HL-60/S4 treated with retinoic acid at 250 ng/mL for 4 days and 3 days (cell line): Measurements from ENCODE around the gene EHBP1L1.

Experiments
- in situ Hi-C: fragments of 300-500 bp; cut with MboI; formaldehyde crosslinking; loops from 2 replicates; pipeline ENCODE4 v1.7.0; 2022; ENCODE audit warnings: low sequenced_read_pairs

EHBP1L1 gene

DNA sequence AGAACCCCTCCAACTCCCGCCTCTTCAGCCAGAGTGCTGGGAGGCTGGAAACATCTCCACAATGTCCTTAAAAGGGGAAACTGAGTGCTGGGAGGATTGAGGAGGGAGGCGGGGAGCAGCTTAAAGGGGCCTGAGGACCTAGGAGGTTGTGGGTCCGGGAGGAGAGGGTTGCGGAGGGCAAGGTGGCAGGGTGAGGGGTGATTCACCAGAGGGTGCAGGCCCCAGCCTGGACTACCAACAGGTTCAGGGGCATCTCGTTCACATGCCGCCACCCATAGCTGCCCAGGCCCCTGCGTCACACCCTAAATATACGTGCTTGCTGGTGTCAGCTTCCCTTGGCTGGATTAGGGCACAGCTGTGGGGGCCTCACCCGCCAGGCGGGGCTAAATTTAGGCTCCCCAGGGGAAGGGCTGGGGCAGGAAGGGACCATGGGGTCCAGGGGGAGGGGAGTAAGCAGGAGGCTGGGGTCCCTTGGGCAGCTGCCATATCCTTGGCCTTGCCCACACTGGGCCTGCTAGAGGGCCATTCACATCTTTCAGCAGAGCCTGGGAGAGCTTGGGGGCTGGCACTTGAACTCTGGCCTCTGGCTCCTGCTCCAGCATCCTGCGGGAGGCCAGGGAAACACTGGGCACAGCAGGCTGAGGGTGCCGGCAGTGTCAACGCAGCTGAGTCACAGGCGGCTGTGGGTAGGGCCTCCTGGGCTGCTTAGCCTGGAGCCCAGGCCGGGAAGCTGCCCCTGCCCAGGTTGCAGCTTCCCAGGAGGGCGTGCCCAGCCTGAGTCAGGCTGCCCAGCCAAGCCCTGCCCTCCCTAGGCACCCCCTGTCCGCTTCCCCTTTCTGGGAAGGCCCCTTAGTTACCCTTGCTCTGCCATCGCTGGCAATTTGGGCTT lies 1.3 kb downstream of the EHBP1L1 start:
- in situ Hi-C loops, result no loop called here

GRCh38 chr11:65577756-65578109 lies 1.9 kb downstream of the EHBP1L1 start:
- in situ Hi-C loops, result no loop called here

DNA sequence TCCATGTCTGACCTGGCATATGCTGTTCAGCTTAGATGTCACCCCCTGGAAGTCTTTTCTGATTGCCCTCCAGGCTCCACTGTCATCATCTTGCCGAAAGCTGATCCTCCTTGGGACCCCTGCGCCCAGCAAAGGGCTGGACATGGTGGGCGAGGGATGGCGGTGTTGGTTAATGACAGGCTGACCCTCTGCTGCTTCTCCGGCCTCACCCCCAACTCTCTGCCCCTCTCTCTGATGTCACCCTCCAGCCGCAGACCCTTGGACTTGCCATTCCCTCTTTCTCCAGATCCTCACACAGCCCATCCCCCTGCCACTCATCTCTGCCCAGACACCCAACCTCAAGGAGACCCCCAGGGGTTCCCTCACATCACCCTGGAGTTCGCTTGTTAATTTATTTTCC lies 2.3 kb downstream of the EHBP1L1 start:
- in situ Hi-C loops, result no loop called here

GRCh38 chr11:65578667-65579066 lies 2.8 kb downstream of the EHBP1L1 start:
- in situ Hi-C loops, result no loop called here

- in situ Hi-C loops, result no loop called here
Measured at GRCh38 chr11:65579291-65579690, 3.4 kb downstream of the EHBP1L1 start.

DNA sequence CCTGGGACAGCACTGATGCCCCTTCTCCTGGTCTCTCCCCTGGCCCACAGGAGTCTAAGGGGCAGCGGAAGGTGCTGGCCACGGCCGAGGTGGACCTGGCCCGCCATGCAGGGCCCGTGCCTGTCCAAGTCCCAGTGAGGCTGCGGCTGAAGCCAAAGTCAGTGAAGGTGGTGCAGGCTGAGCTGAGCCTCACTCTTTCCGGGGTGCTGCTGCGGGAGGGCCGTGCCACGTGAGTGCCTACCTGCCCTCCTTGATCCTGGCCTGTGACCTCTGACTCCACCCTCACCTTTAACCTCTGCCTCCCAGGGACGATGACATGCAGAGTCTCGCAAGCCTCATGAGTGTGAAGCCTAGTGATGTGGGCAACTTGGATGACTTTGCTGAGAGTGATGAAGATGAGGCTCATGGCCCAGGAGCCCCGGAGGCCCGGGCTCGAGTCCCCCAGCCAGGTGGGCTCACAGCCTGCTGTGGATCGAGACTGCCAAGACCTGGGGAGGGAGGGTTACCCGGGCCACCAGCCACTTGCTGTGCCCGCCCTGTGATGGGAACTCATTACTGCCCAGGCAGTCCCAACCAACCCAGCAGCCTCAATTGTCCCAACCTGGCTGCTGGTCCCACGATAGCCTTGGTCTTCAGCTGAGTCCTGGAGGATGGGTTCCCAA lies 4.3 kb downstream of the EHBP1L1 start:
- in situ Hi-C loops, result no loop called here

GRCh38 chr11:65580756-65581155 lies 4.9 kb downstream of the EHBP1L1 start:
- in situ Hi-C loops, result no loop called here

DNA sequence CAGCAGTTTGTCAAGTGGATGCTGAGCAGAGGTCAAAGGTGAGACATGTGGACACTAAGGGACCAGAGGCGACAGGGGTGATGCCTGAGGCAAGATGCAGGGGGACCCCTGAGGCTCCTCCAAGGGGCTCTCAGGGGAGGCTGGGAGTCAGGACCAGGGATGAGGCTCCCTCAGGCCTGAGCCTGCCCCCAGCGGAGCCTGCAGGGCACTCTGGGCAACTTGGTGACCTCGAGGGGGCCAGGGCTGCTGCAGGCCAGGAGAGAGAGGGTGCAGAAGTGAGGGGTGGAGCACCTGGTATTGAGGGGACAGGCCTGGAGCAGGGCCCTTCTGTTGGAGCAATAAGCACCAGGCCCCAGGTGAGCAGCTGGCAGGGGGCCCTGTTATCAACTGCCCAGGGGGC lies 6.1 kb downstream of the EHBP1L1 start:
- in situ Hi-C loops, result no loop called here

DNA sequence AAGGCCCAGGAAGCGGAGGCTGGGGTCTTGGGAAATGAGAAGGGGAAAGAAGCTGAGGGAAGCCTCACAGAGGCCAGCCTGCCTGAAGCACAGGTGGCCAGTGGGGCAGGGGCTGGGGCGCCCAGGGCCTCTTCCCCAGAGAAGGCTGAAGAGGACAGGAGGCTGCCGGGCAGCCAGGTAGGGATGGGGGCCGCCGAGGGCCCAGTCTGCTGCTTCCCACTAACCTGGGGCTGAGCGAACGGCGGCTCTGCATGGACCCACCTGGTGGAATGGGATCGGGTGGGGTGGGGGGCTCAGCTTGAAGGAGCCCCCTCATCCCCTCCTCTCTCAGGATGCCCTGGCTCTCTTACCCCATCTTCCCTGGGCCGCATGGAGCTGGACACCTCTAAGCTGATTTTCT lies 7.7 kb downstream of the EHBP1L1 start:
- in situ Hi-C loops, result no loop called here

GRCh38 chr11:65584106-65584505 lies 8.3 kb downstream of the EHBP1L1 start:
- in situ Hi-C loops, result no loop called here

DNA sequence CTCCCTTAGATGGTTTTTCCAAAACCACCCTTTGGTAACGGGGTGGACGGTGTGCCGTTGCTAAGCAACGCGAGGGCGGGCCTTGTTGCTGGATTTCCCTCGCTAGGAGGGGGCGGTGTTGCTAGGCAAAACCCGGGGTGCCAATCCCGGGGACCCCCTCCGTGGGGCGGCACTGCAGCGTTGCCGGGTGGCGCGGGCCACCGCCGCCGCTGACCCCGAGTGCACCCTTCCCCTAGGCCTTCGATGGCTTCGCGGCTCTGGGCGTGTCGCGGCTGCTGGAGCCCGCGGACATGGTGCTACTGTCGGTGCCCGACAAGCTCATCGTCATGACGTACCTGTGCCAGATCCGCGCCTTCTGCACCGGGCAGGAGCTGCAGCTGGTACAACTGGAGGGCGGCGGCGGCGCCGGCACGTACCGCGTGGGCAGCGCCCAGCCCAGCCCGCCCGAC lies 8.9 kb downstream of the EHBP1L1 start:
- in situ Hi-C loops, result no loop called here

- in situ Hi-C loops, result no loop called here
Measured at GRCh38 chr11:65585396-65586246, 9.8 kb downstream of the EHBP1L1 start.

- in situ Hi-C loops, result no loop called here
Measured at GRCh38 chr11:65586247-65586630, 10.4 kb downstream of the EHBP1L1 start.

DNA sequence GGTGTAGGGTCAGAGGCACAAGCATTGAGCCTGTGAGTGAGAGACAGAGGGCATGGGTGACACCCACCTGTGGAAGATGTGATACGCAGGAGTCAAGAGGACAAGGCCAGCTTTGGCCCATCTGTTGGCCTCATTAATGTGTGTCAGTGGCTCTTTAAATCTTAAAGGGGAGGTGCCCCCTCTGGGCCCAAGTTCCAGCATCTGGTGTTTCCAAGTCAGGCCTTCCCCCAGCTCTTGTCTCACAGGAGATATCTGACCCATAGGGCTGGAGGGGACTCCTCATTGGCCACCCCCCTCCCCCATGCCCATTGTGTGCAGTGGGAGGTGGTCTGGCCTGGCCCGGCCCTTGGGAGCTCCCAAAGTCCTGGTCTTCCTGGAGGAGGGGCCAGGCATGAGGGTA lies 10.8 kb downstream of the EHBP1L1 start:
- in situ Hi-C loops, result no loop called here

DNA sequence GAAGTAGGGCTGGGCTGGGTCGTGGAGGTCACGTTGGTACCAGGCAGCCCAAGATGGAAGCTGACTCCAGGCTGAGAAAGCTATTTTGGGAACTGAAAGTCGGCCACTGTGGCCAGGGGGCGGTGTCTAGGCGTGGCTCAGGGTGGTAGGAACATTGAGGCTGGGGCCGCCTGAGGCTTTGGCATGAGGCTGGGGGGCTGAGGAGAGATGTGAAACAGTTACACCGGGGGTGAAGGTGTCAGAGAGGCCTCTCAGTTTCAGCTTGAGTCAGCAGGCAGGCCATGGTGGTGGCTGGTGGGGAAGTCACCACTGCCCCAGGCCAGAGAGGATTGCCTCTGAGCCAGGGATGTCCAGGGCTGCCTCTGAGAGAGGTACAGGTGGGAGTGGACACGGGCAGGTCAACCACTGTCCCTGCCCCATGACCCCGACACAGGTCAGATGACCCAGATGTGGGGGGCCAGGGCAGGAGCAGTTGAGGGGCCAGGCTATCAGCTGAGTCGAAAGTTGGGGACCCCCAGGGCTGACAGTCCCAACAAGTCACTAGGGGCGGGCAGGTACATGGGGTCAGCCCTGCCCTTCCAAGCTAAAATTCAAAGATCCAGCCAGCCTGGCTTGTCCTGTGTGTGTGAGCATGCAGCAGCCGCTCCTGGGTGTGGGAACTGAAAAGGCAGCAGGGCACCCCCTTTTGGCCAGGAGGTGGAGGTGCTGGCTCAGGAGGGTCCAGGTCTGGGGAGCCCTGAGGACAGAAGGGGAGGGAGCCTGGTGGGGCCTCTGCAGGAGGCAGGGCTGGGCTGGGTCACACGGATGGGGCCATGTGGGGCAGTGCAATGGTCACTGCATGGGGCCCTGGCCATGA lies 12.6 kb downstream of the EHBP1L1 start:
- in situ Hi-C loops, result no loop called here

- in situ Hi-C loops, result no loop called here
Measured at GRCh38 chr11:65589444-65590239, 13.8 kb downstream of the EHBP1L1 start.

- in situ Hi-C loops, result no loop called here
Measured at GRCh38 chr11:65590240-65590738, 14.4 kb downstream of the EHBP1L1 start.

- in situ Hi-C loops, result no loop called here
Measured at GRCh38 chr11:65591939-65592857, 16.3 kb downstream of the EHBP1L1 start.
